H9 (cell line): ENCODE results near the gene ATP2B2. TPM values are rescaled to one million over a fixed set of nuclear protein-coding genes. Genes with fewer than 3 reads are reported as not detected.

Experiments used
- DNase-seq: peaks from one replicate; pipeline ENCODE4 v3.0.0-alpha.2; 2017
- H2AFZ ChIP-seq: one replicate; pipeline ENCODE4 v1.6.1; 2013; ENCODE audit warnings: mild to moderate bottlenecking, low read length, control low read depth, moderate library complexity
- H2AK5ac ChIP-seq: 2 replicates; pipeline ENCODE4 v1.6.1; 2013; ENCODE audit warnings: low read length, control low read depth, mixed read lengths; ENCODE audit not compliant: insufficient read length
- H2BK120ac ChIP-seq: one replicate; pipeline ENCODE4 v1.6.1; 2013; ENCODE audit warnings: low read depth, mild to moderate bottlenecking, low read length, control low read depth, inconsistent platforms; ENCODE audit not compliant: poor library complexity, severe bottlenecking
- H2BK12ac ChIP-seq: 2 replicates; pipeline ENCODE4 v1.6.1; 2013; ENCODE audit warnings: low read length, control low read depth, mixed read lengths, low read depth; ENCODE audit not compliant: insufficient read length
- H2BK15ac ChIP-seq: 2 replicates; pipeline ENCODE4 v1.6.1; 2013; ENCODE audit warnings: low read depth, low read length, control low read depth
- H2BK20ac ChIP-seq: one replicate; pipeline ENCODE4 v1.6.1; 2013; ENCODE audit warnings: low read depth, mild to moderate bottlenecking, low read length, control low read depth, inconsistent platforms; ENCODE audit not compliant: poor library complexity, severe bottlenecking
- H2BK5ac ChIP-seq: 2 replicates; pipeline ENCODE4 v1.6.1; 2013; ENCODE audit warnings: low read length, control low read depth, mixed read lengths; ENCODE audit not compliant: insufficient read length
- H3K14ac ChIP-seq: 2 replicates; pipeline ENCODE4 v1.6.1; 2013; ENCODE audit warnings: low read length, control low read depth; ENCODE audit not compliant: insufficient read depth
- H3K18ac ChIP-seq: 2 replicates; pipeline ENCODE4 v1.6.1; 2013; ENCODE audit warnings: low read depth, mild to moderate bottlenecking, mixed read lengths, low read length, control low read depth; ENCODE audit not compliant: insufficient read length
- H3K23ac ChIP-seq: 2 replicates; pipeline ENCODE4 v1.6.1; 2013; ENCODE audit warnings: low read length, control low read depth, mixed read lengths, low read depth; ENCODE audit not compliant: insufficient read length
- H3K23me2 ChIP-seq: 2 replicates; pipeline ENCODE4 v1.6.1; 2013; ENCODE audit warnings: low read depth, mild to moderate bottlenecking, mixed read lengths, low read length, control low read depth; ENCODE audit not compliant: insufficient read length, poor library complexity, severe bottlenecking
- H3K27ac ChIP-seq: 2 replicates; pipeline ENCODE4 v1.5.1; 2013; ENCODE audit warnings: low read length, control low read depth, mixed read lengths, low read depth; ENCODE audit not compliant: insufficient read length
- H3K27me3 ChIP-seq: 2 replicates; pipeline ENCODE4 v1.6.1; 2013; ENCODE audit warnings: low read length, control low read depth, inconsistent platforms; ENCODE audit not compliant: insufficient read depth
- H3K4ac ChIP-seq: 2 replicates; pipeline ENCODE4 v1.6.1; 2013; ENCODE audit warnings: low read depth, mild to moderate bottlenecking, control low read depth, inconsistent platforms, low read length, moderate library complexity
- H3K4me1 ChIP-seq: 2 replicates; pipeline ENCODE4 v1.6.1; 2013; ENCODE audit warnings: low read length, control low read depth, inconsistent platforms; ENCODE audit not compliant: insufficient read depth
- H3K4me2 ChIP-seq: 2 replicates; pipeline ENCODE4 v1.6.1; 2013; ENCODE audit warnings: low read length, control low read depth, mixed read lengths; ENCODE audit not compliant: insufficient read length, insufficient read depth
- H3K56ac ChIP-seq: 2 replicates; pipeline ENCODE4 v1.6.1; 2013; ENCODE audit warnings: low read depth, mild to moderate bottlenecking, mixed read lengths, low read length, control low read depth; ENCODE audit not compliant: insufficient read length
- H3K79me1 ChIP-seq: 2 replicates; pipeline ENCODE4 v1.6.1; 2013; ENCODE audit warnings: low read depth, mild to moderate bottlenecking, moderate library complexity, low read length, control low read depth, inconsistent platforms; ENCODE audit not compliant: insufficient read depth, poor library complexity, severe bottlenecking
- H3K79me2 ChIP-seq: 2 replicates; pipeline ENCODE4 v1.6.1; 2013; ENCODE audit warnings: low read length, control low read depth, inconsistent platforms; ENCODE audit not compliant: insufficient read depth
- H3K9ac ChIP-seq: 2 replicates; pipeline ENCODE4 v1.6.1; 2013; ENCODE audit warnings: low read length, control low read depth, mixed read lengths; ENCODE audit not compliant: insufficient read length; ENCODE audit errors: extremely low read depth
- H3K9me3 ChIP-seq: one replicate; pipeline ENCODE4 v1.6.1; 2013; ENCODE audit warnings: low read depth, low read length, inconsistent platforms; ENCODE audit not compliant: control insufficient read depth
- H3T11ph ChIP-seq: one replicate; pipeline ENCODE4 v1.6.1; 2013; ENCODE audit warnings: mild to moderate bottlenecking, low read length, control low read depth, inconsistent platforms
- H4K20me1 ChIP-seq: one replicate; pipeline ENCODE4 v1.6.1; 2013; ENCODE audit not compliant: control insufficient read depth, insufficient read length, insufficient read depth
- H4K5ac ChIP-seq: 2 replicates; pipeline ENCODE4 v1.6.1; 2013; ENCODE audit warnings: low read depth, mild to moderate bottlenecking, mixed read lengths, low read length, control low read depth; ENCODE audit not compliant: insufficient read length
- H4K8ac ChIP-seq: replicated peaks from 2 replicates; pipeline ENCODE4 v1.6.1; 2013; ENCODE audit warnings: low read length, control low read depth, mixed read lengths, low read depth; ENCODE audit not compliant: insufficient read length
- H4K91ac ChIP-seq: 2 replicates; pipeline ENCODE4 v1.6.1; 2013; ENCODE audit warnings: low read depth, mild to moderate bottlenecking, moderate library complexity, mixed read lengths, low read length, control low read depth; ENCODE audit not compliant: insufficient read length
- H3K27ac Mint-ChIP-seq, 3 experiments: 2 replicates in 2 of 3; 3 replicates in 1 of 3; pipeline ENCODE4 v1.8.0; 2020 to 2021; ENCODE audit warnings: mixed read lengths in 3 of 3, mild to moderate bottlenecking in 1 of 3, moderate library complexity in 1 of 3
- H3K27me3 Mint-ChIP-seq: 2 replicates; pipeline ENCODE4 v1.8.0; 2021; ENCODE audit warnings: low read depth, mild to moderate bottlenecking, moderate library complexity, mixed read lengths
- H3K36me3 Mint-ChIP-seq, 3 experiments: 2 replicates in 2 of 3; 3 replicates in 1 of 3; pipeline ENCODE4 v1.8.0; 2020 to 2021; ENCODE audit warnings: low read depth in 3 of 3, mixed read lengths in 3 of 3; ENCODE audit not compliant: insufficient read depth in 1 of 3
- H3K4me1 Mint-ChIP-seq, 2 experiments: 2 replicates each; pipeline ENCODE4 v1.8.0; 2020; ENCODE audit warnings: mixed read lengths in 2 of 2
- H3K4me3 Mint-ChIP-seq, 2 experiments: 2 replicates in 1 of 2; 3 replicates in 1 of 2; pipeline ENCODE4 v1.8.0; 2020 to 2021; ENCODE audit warnings: mild to moderate bottlenecking in 2 of 2, mixed read lengths in 2 of 2, moderate library complexity in 1 of 2
- H3K9me3 Mint-ChIP-seq, 2 experiments: 2 replicates in 1 of 2; 3 replicates in 1 of 2; pipeline ENCODE4 v1.8.0; 2020; ENCODE audit warnings: mild to moderate bottlenecking in 2 of 2, mixed read lengths in 2 of 2, moderate library complexity in 1 of 2
- WGBS: extraction: QIAGEN DNeasy Blood & Tissue Kit; methylation state at CpG from one replicate; pipeline ENCODE4 v1.1.7; 2013; ENCODE audit warnings: missing lambda C conversion rate, low lambda C conversion rate, mixed read lengths; ENCODE audit not compliant: insufficient read length; ENCODE audit errors: extremely low coverage; 5-methylcytosine and 5-hydroxymethylcytosine counted together
- total RNA-seq: library from RNA; stranded (reverse); gene quantifications from 2 replicates; pipeline ENCODE4 v1.2.1, GENCODE V29; 2021
- TF ChIP-seq, protein P1 (sequence below): fragments of 200-600 bp; sonication (generic); conservative IDR thresholded peaks from 3 replicates; pipeline ENCODE4 v1.8.0; 2021; ENCODE audit warnings: antibody characterized with exemption, mild to moderate bottlenecking

ATP2B2 gene
- total RNA-seq, 1 experiment from 2014 or later: 0.33 TPM

- H3K23me2 ChIP-seq: peaks cover 5% of the 10 kb centered on the region
- no CpG with 5 or more reads among the region's 4 CpGs for WGBS
- Mint-ChIP-seq H3K4me3 (no peak overlapping the region; a peak in 1 of 5 replicates), H3K36me3 (peaks cover 18 to 60% (median 50%) of the 10 kb centered on the region in 3 experiments; a peak in 6 of 7 replicates), H3K27me3 (no peaks in the 10 kb centered on the region), H3K9me3 (no peaks in the 10 kb centered on the region), H3K4me1 (peaks cover 0 to 8% of the 10 kb centered on the region in 2 experiments; a peak in 3 of 4 replicates), H3K27ac (no peak overlapping the region)
- H3K23ac ChIP-seq: no peak overlapping the region
- peaks cover 12% of the 10 kb centered on the region for H3K79me2 ChIP-seq
- no peak for DNase-seq
- no peaks in the 10 kb centered on the region for H3K4me1 ChIP-seq
- H4K91ac ChIP-seq: no peak overlapping the region
- no peak overlapping the region for H2BK20ac ChIP-seq
- no peak overlapping the region for H2AFZ ChIP-seq
- H2BK15ac ChIP-seq: no peak overlapping the region
- no peak overlapping the region for H3K9ac ChIP-seq
- H2BK5ac ChIP-seq: no peak overlapping the region
- H3K4me2 ChIP-seq: no peak overlapping the region
- no peak overlapping the region for H3K14ac ChIP-seq
- H4K20me1 ChIP-seq: no peaks in the 10 kb centered on the region
- no peak overlapping the region for H3K56ac ChIP-seq
- no peaks in the 10 kb centered on the region for H3K27me3 ChIP-seq
- TF ChIP-seq, protein P1, sequence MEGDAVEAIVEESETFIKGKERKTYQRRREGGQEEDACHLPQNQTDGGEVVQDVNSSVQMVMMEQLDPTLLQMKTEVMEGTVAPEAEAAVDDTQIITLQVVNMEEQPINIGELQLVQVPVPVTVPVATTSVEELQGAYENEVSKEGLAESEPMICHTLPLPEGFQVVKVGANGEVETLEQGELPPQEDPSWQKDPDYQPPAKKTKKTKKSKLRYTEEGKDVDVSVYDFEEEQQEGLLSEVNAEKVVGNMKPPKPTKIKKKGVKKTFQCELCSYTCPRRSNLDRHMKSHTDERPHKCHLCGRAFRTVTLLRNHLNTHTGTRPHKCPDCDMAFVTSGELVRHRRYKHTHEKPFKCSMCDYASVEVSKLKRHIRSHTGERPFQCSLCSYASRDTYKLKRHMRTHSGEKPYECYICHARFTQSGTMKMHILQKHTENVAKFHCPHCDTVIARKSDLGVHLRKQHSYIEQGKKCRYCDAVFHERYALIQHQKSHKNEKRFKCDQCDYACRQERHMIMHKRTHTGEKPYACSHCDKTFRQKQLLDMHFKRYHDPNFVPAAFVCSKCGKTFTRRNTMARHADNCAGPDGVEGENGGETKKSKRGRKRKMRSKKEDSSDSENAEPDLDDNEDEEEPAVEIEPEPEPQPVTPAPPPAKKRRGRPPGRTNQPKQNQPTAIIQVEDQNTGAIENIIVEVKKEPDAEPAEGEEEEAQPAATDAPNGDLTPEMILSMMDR: no peak
- no peak overlapping the region for H4K8ac ChIP-seq
- H2BK120ac ChIP-seq: no peak overlapping the region
- no peak overlapping the region for H2AK5ac ChIP-seq
- no peak overlapping the region for H2BK12ac ChIP-seq
- H3T11ph ChIP-seq: no peak overlapping the region
- no peak overlapping the region for H3K4ac ChIP-seq
- no peak overlapping the region for H3K18ac ChIP-seq
- H3K9me3 ChIP-seq: no peaks in the 10 kb centered on the region
- no peak overlapping the region for H3K27ac ChIP-seq
- no peaks in the 10 kb centered on the region for H3K79me1 ChIP-seq
- H4K5ac ChIP-seq: no peak overlapping the region
Observed at GRCh38 chr3:10317311-10317960, 187.9 kb downstream of the ATP2B2 start.
